Measurements from ENCODE around the gene OR6S1.

OR6S1 gene

GRCh38 chr14:20609215-20610001 is 32.1 kb downstream of the OR6S1 start (continued):
- TF ChIP-seq ZNF610 (tag by site-specific recombination; IDR thresholded peaks at IDR 0.05; ENCODE audit: borderline replicate concordance) (no peak), ZNF488 (tag by site-specific recombination; IDR thresholded peaks at IDR 0.05) (no peak), KLF17 (tag by site-specific recombination; IDR thresholded peaks at IDR 0.05) (peak; percentile 67; the same call in 1 of the 2 replicates), GFI1B (tag by site-specific recombination; IDR thresholded peaks at IDR 0.05) (0 out of 2 replicates have a peak, but pooled peaks have one; percentile 32), ZNF473 (tag by site-specific recombination; IDR thresholded peaks at IDR 0.05) (no peak), ZNF10 (tag by site-specific recombination; IDR thresholded peaks at IDR 0.05) (no peak), ZNF585B (tag by site-specific recombination; IDR thresholded peaks at IDR 0.05) (no peak), ZBTB49 (tag by site-specific recombination; IDR thresholded peaks at IDR 0.05; ENCODE audit: low read depth) (no peak), ZNF621 (tag by site-specific recombination; IDR thresholded peaks at IDR 0.05) (no peak), FEZF1 (tag by site-specific recombination; IDR thresholded peaks at IDR 0.05) (no peak), ZBTB26 (tag by site-specific recombination; optimal IDR thresholded peaks at IDR 0.05) (peak; percentile 82), ZNF571 (tag by site-specific recombination; IDR thresholded peaks at IDR 0.05) (no peak), KLF7 (tag by site-specific recombination; IDR thresholded peaks at IDR 0.05; ENCODE audit: borderline replicate concordance) (no peak), ZNF16 (tag by site-specific recombination; IDR thresholded peaks at IDR 0.05; ENCODE audit: low read depth) (no peak), ZNF302 (tag by site-specific recombination; IDR thresholded peaks at IDR 0.05; ENCODE audit: low read depth) (no peak), ZNF398 (tag by site-specific recombination; IDR thresholded peaks at IDR 0.05) (no peak), ZNF157 (tag by site-specific recombination; IDR thresholded peaks at IDR 0.05) (no peak), ZNF600 (tag by site-specific recombination; IDR thresholded peaks at IDR 0.05) (0 out of 2 replicates have a peak, but pooled peaks have one; percentile 13), ZNF350 (tag by site-specific recombination; IDR thresholded peaks at IDR 0.05) (no peak), ZFP37 (tag by site-specific recombination; IDR thresholded peaks at IDR 0.05) (no peak), ZNF548 (tag by site-specific recombination; IDR thresholded peaks at IDR 0.05) (no peak), GLI2 (tag by site-specific recombination; IDR thresholded peaks at IDR 0.05; ENCODE audit: borderline replicate concordance, low read depth) (no peak), ZNF132 (tag by site-specific recombination; IDR thresholded peaks at IDR 0.05; ENCODE audit: borderline replicate concordance) (no peak), ZNF354C (tag by site-specific recombination; IDR thresholded peaks at IDR 0.05; ENCODE audit: borderline replicate concordance, low read depth) (no peak), ZNF658 (tag by site-specific recombination; IDR thresholded peaks at IDR 0.05) (no peak), ZNF623 (tag by site-specific recombination; IDR thresholded peaks at IDR 0.05) (no peak), ZNF184 (tag by site-specific recombination; IDR thresholded peaks at IDR 0.05) (peak; percentile 53; the same call in 1 of the 2 replicates), RBAK (tag by site-specific recombination; IDR thresholded peaks at IDR 0.05) (no peak), SALL2 (tag by site-specific recombination; IDR thresholded peaks at IDR 0.05; ENCODE audit: borderline replicate concordance) (no peak), EGR2 (tag by site-specific recombination; IDR thresholded peaks at IDR 0.05; ENCODE audit: low read depth) (no peak), TRIM28 (IDR thresholded peaks at IDR 0.05; ENCODE audit: borderline replicate concordance, low read length) (no peak), ZNF513 (tag by site-specific recombination; IDR thresholded peaks at IDR 0.05) (peak; percentile 26)

Data from HEK293 (cell line).